ENCODE data around the gene DKC1.
A peak's percentile ranks its signal among the peaks of the same experiment; 100 is the strongest.

DKC1 gene

DNA sequence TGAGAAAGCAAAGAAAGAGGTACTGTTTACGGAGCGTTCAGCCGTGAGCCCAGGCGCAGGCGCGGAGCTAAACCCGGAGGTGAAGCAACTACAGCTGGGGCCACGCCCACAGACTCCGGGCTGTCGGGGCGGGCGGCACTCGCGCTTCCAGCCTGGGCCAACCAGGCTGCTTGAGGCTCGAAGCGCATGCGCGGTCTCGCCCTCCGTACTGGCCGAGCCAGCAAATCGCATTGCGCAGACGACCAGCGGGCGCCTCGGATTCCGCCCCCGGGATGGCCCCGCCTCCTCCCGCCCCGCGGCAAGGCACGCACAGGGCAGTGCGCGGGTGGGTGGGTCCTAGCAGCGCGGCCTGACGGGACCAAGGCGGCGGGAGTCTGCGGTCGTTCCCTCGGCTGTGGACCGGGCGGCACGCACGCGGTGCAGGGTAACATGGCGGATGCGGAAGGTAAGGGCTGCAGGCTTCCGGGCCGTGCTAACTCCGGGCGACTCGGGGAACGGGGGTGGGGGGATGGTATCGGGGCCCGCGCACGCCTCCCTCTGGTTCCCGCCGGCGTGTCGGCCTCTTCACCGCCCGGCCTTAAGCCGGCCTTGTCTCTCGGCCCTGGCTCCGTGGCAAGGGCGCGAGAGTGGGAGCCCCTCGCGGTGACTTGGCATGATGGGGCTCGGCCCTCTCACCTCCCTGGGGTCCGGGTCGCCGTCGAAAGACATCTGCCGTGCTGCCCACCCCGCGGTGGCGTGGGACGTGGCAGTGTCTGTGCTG is at the start of gene DKC1:
TSS of gene DKC1 (plus strand) at position 328 of the 760 bp plus-strand sequence. CDS start at position 430, 102 bp downstream.
- DNase-seq (ENCODE audit: low read depth in 1 of 2, low spot score in 1 of 2), result peak; percentile 77 to 90

DNA sequence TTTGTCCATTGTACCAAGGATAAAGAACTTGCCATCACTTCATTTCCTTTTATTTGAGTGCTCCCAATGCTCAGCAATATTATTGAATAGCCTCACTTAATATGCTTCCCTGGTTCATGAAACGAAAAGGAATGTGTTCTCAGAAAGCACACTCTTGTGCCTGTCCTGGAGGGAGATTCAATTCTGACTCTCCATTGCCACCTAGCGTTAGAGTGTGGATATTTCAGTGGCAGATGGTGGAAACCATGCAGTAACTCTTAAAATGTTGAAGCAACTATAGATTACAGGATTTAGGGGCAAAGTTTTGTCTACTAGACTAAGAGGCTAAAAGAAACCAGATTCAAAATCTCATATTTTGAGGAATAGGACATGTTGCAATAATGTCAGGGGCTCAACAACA is 47.7 kb upstream of the DKC1 start:
- DNase-seq (ENCODE audit: low read depth in 1 of 2, low spot score in 1 of 2), result peak in 1 of 2 donors; percentile 45

DNA sequence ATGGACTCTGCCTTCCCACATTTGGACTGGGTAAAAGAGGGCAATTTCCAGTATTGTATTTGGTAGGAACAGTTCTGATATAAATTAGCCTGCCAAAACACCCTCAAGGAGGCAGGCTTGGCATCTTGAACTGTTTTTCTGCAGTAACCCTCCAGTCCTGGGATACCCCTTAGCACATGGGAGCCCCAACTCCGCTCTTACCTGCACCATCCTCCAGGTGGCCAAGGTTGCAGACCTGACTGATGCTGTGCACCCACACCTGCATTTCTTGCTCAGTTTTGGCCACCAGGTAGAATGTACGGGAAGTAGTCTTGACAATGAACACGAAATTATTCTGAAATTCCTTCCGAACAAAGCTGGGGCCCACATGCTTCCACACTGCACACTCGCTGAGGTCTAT is 46.8 kb upstream of the DKC1 start:
- no peak for DNase-seq (ENCODE audit: low read depth in 1 of 2, low spot score in 1 of 2)

DNA sequence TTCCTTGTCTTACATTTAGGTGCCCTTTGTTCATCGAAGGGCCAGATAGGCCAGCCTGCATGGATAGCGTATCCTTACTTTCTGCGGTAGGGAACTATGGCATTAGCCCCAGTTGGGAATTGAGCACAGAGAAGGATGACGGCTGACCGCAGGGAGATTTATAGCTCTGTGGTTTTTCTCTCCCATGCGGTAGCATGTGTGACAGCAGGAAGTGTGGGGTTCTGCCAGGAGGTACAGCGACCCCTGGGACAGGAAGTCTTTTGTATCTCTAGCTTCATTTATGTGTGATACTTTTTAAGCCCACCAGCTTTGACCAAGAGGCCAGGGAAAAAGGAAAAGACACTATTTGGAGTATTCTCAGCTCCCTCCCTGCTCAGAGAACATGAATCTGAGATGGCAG is 44.8 kb upstream of the DKC1 start:
- DNase-seq (ENCODE audit: low read depth in 1 of 2, low spot score in 1 of 2), result no peak

DNA sequence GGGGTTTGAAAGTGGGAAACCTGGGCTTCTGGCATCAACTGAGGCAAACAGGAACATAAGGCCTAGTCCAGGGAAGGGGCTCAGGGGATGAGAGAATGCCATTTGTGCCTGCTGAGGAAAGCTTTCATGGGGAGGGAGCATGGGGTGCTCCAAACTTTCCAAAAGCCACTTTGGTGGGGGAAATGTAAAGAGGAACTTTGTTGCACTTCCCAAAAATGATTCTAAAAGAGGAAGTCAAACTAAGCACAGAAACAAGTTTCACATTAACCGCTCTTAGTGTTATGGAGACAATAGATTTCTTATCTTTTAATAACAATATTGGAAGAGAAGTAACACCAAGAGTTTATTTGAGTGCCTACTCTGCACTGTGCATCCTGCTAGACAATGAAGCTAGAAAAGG is 44.0 kb upstream of the DKC1 start:
- DNase-seq (ENCODE audit: low read depth in 1 of 2, low spot score in 1 of 2), result no peak

DNA sequence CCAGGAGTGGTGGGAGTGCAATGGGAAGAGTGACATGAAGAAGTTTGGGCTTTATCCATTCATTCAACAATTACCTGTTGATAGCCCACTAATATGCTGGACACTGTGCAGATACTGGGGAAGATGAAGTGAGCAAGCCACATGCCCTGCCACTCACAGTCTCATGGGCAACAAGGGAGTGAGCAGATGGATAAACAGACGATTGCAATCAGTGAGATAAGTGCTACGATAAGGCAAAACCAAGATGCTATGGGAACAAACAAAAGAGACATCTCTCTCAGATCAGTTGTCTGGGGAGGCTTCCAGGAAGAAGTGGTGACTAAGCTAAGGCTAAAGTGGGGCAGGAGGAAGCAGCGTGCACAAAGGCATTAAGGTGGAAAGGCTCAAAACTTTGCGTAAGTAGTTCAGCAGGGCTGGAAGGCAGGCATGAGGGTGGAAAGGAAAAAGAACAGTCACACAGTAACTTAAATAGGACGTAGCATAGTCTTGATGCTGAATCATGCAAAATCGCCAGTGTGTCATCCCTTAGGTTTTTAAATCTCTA is 43.5 kb upstream of the DKC1 start:
- DNase-seq (ENCODE audit: low read depth in 1 of 2, low spot score in 1 of 2), result peak in 1 of 2 donors; percentile 25

DNA sequence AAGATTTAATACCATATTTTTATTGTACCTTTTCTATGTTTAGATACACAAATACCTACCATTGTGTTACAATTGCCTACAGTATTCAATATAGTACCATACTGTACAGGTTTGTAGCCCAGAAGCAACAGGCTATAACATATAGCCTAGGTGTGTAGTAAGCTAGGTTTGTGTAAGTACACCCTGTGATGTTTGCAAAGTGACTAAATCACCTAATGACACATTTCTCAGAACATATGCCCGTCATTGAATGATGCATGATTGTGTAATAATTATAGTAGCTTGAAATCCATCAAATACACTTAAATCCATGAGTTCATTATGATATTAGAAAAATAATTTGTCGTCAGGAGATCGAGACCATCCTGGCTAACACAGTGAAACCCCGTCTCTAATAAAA is 42.6 kb upstream of the DKC1 start:
- no peak for DNase-seq (ENCODE audit: low read depth in 1 of 2, low spot score in 1 of 2)

DNA sequence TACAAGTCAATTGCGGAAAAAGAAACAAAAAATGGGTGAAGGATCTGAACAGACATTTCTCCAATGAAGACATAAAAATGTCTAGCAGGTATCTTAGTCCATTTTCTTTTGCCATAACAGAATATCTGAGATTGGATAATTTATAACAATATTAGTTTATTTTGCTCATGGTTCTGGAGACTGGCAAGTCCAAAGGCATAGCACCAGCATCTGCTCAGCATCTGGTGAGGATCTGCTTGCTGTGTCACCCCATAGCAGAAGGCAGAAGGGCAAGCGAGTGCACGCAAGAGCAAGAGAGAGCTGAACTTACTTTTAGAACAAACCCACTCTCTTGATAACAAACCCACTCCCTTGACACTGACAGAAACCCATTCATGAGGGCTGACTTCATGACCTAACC is 41.5 kb upstream of the DKC1 start:
- DNase-seq (ENCODE audit: low read depth in 1 of 2, low spot score in 1 of 2), result no peak

DNA sequence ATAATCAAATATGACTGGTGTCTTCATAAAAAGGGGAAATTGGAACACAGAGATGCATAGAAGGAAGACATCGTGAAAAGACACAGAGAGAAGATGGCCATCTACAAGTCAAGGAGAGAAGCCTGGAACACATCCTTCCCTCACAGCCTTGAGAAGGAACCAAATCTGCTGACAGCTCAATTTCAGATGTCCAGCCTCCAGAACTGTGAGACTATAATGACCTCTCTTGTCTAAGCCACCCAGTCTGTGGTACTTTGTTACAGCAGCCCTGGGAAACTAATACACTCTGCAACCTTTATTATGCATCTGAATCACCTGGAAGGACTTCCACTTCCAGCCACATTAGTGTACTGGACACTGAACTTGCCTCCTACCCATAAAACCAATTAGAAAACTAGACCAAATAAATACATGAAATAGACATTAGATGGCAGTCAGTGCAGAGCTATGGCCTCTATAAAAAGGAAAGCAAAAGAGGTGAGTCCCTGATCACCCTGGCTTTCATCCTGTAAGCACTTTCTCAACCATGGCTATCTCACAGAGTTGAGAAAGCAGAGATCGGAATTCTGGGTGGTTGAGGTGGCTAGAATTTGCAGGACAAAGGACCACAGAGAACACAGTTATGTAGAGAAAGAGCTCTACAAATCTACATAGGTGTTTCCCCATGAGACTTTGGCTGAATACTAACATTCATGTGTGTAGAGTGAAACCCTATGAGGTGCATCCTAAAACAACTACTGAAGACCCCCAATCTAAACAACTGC is 37.5 kb upstream of the DKC1 start:
- no peak for DNase-seq (ENCODE audit: low read depth in 1 of 2, low spot score in 1 of 2)

DNA sequence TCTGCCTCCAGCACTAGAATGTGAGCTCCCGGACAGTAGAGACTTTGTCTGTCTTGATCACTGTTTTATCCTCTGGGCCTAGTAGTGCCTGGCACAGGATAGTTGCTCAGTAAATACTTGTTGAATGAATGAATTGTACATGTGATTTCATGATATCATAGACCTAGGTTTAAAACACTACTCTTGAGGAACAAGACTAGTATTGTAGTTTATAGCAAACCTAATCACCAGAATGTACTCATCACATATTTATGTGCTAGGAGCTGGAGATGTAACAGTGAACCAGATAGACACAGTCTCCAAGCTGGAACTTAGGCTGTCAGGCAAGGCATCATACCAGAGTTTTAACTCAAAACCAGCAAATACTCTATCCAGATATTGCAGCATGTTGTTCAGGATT is 35.2 kb upstream of the DKC1 start:
- no peak for DNase-seq (ENCODE audit: low read depth in 1 of 2, low spot score in 1 of 2)

DNA sequence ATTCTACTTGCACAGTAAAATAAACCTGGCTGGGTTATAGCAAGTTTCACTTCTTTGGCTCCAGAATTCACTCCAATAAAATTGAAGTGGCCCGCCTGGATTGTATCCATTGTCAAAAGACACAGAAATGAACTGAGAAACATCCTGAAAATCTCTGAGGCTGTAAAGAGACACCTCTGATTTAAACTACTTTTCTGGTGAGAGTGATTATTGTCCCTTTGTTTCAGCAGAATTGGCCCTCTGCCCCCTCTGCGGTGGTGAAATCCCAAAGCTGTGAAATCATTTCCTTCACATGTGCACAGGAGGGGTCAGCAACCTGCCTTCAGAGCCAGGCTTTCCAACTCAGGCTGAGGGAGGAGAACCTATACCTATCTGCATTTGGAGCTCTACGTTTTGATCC is 34.8 kb upstream of the DKC1 start:
- no peak for DNase-seq (ENCODE audit: low read depth in 1 of 2, low spot score in 1 of 2)

DNA sequence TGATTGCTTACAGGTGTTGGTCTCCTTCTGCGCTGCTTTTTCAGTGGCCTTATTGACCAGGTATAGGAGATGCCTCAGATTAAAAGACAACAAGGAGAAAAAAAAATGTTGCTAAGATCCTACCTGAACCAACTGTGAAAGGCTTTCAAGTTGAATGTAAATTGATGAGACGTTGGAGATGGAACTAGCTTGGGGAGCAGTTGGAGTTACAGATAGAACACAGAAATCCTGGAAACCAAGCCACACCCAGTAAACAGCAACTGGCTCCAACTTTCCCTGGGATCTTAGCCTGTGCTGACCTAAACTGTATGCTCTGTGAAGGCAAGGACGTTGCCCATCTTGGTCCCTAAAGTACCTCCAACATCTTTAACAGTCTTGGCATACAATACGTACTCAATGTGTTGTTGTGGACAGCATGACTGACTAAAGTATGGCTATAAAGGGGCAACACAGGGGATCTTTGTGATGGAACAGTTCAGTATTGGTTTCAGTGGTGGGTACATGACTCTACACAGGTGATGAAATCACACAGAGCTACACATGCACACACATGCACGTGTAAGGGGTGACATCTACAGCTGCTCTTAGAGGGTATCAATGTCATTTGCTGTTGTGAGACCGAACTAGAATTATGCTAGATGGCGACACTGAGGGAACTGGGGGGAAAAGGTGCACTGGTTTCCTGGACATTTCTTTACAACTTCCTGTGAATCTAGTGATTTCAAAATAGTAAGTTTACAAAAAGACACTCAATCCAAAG is 34.1 kb upstream of the DKC1 start:
- DNase-seq (ENCODE audit: low read depth in 1 of 2, low spot score in 1 of 2), result no peak

DNA sequence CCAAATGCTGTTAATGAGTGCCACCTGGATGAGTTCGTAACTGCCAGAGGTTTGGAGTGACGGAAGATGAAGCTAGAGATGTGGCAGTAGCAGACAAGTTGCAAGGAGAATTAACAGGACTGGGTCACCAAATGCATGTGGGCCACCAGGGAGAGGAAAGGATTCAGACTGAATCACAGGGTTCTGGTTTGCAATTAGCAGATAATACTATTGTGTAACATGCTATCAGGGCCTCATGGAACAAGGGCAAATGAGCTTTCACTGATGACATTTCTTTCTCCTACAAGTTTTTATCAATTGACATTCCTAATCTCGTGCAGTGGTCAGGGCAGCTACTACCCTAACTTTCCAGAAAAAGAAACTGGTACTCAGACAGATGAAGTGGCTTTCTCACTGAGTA is 33.2 kb upstream of the DKC1 start:
- no peak for DNase-seq (ENCODE audit: low read depth in 1 of 2, low spot score in 1 of 2)

DNA sequence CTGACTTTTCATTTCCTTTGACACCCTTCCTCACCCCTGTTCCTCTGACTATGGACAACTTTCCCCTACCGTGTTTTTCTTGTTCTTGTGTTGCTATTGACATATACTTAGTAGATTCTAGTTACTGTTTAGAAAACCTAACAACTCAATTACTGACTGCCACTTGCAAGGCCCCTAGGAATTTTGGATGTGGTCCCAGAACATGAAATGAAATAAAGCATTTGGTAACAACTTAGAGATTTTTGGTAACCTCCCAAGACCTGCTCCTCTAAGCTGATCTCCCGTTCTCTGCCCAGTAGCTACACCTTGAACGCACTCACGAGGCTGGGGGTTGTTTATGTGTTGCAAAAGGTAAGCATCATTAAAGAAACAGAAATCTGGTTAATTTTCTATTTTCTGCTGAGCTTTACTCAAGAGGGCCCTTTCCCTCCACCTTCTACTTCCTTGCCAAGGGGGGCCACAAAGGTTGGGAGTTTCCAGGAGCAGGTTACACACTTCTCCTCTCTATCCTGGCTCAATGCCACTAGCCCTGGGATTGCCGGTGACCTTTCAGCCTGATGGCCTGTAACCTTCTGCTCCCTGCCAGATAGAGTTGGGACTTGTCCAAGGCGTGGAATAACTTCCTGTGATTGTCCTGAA is 32.3 kb upstream of the DKC1 start:
- DNase-seq (ENCODE audit: low read depth in 1 of 2, low spot score in 1 of 2), result no peak

DNA sequence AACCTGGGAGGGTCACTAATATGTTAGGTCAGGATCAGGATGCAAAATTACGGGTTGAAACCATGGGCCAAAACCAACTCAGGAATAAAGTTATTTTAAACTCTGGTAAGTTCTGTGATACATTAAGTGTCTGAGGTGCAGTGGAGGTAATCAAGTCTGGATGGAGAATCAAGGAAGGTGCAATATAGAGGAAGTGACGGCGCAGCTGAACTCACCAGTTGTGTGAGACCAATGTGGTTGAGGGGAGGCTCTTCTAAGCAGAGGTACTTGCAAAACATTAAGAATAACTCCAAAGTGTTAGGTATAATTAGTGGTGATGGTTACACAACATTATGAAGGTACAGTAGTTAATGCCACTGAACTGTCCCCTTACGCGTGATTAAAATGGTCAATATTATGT is 31.5 kb upstream of the DKC1 start:
- DNase-seq (ENCODE audit: low read depth in 1 of 2, low spot score in 1 of 2), result no peak

DNA sequence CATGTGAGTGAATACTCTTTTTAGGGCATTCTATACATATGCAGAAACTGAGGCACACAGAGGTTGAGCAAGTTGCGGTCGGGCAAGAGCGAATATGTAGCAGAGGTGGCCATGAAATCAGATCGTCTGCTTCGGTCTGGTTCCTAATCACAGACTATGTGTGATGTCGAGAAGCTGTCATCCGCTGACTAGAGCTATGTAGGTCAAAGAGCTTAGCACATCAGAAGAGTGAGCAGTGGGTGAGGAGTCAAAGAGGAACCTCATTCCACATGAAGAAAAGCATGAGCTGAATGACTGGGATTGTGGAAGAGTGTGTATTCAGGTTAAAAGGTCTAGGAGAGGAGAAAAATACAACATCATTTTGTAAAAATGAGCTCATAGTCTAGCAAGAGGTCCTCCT is 30.8 kb upstream of the DKC1 start:
- DNase-seq (ENCODE audit: low read depth in 1 of 2, low spot score in 1 of 2), result no peak

DNA sequence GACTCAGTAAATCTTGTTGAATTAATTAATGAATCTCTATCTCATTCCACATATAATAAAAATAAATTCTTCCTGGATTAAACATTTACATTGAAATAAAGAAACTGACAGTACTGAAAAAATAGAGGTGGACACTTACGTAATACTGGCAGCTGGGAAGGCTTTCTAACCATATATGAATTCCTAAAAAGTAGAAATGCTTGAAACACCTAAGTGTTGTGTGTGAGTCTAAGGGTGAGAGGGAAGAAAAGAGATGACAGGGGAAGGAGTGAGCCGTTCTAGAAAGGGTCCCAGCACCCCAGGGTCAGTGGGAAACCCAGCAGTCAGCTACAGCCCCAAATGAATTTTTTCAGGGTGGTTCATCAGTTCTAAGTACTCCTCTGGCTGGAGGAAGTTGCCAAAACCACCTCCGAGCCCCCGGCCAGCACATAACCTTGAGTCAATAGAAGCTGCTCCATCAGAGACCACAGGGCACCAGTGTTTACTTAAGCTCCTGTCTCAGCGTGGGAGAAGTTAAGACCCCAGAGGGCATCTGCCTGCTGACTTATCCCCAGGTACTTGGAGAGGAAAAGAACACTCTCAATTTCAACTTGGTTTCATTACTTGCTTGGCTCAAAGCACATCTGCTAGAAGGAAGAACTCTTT is 30.1 kb upstream of the DKC1 start:
- no peak for DNase-seq (ENCODE audit: low read depth in 1 of 2, low spot score in 1 of 2)

DNA sequence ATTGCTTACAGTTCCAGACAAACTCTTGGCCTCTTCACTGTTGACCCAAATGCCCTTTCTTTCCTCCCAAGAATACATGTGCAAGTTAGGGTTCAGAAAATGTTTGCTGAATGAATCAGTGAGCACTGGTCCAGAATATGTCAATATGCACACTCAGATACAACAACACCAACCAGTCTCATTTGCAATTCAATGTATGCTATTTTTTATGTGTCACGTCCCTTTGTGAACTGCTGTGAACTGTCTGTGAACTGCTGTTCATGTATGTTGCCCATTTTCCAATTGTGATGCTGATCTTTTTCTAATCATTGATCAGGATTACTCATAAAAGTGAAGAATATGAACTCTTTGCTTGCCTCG is 29.6 kb upstream of the DKC1 start:
- DNase-seq (ENCODE audit: low read depth in 1 of 2, low spot score in 1 of 2), result no peak

DNA sequence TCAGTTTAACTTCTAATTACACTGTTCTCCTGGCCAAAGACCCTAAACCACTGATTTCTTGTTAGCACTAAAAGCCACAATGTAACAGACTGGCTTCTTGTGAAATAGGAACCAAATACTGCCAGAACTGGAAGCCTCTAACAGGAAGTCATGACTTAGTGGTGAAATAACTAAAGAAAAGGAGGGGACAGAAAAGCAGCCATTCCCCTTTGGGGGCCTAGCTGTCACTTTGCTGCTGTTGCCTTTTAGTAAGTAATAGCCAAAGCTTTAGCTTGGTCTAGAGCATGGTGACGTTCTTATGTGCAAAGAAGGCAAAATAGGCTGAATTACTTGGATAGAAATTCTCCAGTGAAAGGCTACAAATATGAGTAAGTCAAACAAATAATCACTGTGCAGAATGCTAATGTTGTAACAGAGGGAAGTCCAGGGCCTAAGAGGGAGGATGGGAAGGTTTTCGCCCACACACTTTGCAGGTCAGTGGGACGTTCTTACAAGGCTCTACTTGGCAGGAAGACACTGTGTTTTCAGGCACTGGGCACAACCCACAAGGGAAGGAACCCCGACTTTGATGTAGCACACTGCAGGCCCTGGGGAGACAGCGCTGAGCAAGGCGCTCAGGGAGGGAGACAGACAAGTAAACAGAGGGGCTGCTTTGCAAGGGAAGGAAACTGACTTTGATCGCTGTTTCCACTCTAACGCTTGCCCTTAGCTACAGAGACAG is 28.4 kb upstream of the DKC1 start:
- no peak for DNase-seq (ENCODE audit: low read depth in 1 of 2, low spot score in 1 of 2)

DNA sequence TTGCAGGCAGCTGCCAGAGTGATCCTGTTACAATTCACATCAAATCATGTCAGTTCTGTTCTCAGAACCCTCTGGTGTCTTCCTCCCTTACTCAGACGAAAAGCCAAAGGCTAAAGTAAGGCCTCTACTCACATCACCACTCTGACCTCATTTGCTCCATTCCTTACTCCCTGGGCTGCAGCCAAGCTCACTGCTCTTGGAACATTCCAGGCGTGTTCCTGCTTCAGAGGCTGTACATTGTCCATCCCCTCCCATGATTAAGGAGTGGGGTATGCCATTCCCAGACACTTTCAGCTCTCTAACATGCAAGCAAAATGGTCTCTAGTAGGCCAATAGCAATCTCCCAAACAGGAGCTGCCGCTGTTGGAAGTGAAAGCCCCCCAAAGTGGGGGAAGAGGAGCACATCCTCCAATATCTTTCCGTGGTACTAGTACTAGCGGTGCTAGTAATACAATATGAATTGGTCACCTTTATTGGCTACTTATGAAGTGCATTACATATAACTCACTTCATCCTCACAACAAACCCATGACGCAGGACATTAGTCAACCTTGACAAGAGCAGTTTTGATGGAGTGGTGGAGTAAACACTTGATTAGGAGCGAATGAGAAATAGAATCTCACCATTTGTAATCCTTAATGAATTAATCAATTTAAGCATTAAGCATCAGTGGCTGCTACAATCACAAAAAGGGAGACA is 26.8 kb upstream of the DKC1 start:
- DNase-seq (ENCODE audit: low read depth in 1 of 2, low spot score in 1 of 2), result no peak

All from activated CD4-positive, alpha-beta T cell treated with anti-CD3 and anti-CD28 coated beads, Interleukin-2, amount 50 U/mL, for 24 hours (primary cell).